HL-60 (cell line): ENCODE measurements around the gene CNNM4.
A peak's percentile ranks its signal among the peaks of the same experiment; 100 is the strongest.

ENCODE experiments used
- DNase-seq, 2 experiments: peaks; one replicate each; pipeline ENCODE4 v3.0.0-alpha.2; 2010 to 2020; ENCODE audit warnings: low read depth in 1 of 2, low spot score in 1 of 2
- H3K27ac ChIP-seq: fragments of 250-450 bp; sonication (Bioruptor Pico); replicated peaks from 2 replicates; pipeline ENCODE4 v1.5.1; 2020; ENCODE audit warnings: mild to moderate bottlenecking, moderate library complexity
- H3K27me3 ChIP-seq: fragments of 250-450 bp; sonication (Bioruptor Pico); 2 replicates; pipeline ENCODE4 v1.5.1; 2021; ENCODE audit warnings: mild to moderate bottlenecking, moderate library complexity; ENCODE audit not compliant: insufficient read depth, poor library complexity, severe bottlenecking
- H3K4me3 ChIP-seq: replicated peaks from 2 replicates; pipeline ENCODE4 v1.5.1; 2011; ENCODE audit warnings: mild to moderate bottlenecking, control low read depth, low read length; ENCODE audit not compliant: insufficient read depth
- GABPA ChIP-seq: IDR thresholded peaks from 2 replicates; pipeline ENCODE4 v1.6.1; 2012; ENCODE audit warnings: low read depth
- POLR2AphosphoS5 ChIP-seq: IDR thresholded peaks from 2 replicates; pipeline ENCODE4 v1.6.1; 2012; ENCODE audit warnings: low read depth
- SPI1 ChIP-seq: IDR thresholded peaks from 2 replicates; pipeline ENCODE4 v1.6.1; 2012; ENCODE audit warnings: low read depth, mild to moderate bottlenecking, borderline replicate concordance
- TF ChIP-seq, protein P1 (sequence below): IDR thresholded peaks from one replicate; pipeline ENCODE4 v1.5.1; 2011; ENCODE audit warnings: low read length, control low read depth, inconsistent platforms; ENCODE audit not compliant: insufficient read depth
- TF ChIP-seq, protein P2 (sequence below): IDR thresholded peaks from 2 replicates; pipeline ENCODE4 v1.6.1; 2012; ENCODE audit warnings: low read depth; ENCODE audit not compliant: insufficient replicate concordance

CNNM4 gene

DNA sequence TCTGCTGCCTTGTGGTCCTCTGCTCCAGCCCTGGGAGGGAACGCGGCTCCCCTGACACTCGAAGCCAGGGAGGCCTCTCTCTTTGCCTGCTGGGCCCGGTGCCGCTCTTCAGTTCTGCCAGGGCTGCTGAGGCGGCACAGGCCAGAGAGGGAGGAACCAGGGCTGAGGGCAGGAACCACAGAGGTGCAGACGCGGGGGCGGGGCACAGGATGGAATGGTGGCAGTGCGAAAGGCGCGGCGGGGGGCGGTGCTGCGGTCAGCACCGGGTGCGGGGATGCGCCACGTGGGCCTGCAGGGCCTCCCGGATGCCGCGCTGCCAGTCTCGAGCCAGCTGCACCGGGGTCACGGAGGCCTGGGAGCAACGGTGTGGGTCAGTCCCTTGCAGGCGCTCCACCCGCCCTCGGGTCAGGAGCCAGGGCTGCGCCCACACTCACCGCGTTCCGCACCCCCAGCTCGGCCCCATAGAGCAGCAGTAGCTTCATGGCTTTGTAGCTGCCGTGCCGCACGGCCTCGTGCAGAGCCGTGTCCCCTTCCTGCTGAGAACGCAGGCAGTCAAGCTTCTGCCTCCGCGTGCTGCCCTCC, 78.7 kb downstream of the CNNM4 start:
- peak; percentile 82 to 89 for DNase-seq
- Histone ChIP-seq H3K27me3 (no peaks in the 10 kb centered on the region), H3K4me3 (peak overlapping the region; percentile 19), H3K27ac (peak overlapping the region; percentile 38)
- TF ChIP-seq SPI1 (peak; percentile 12; the same call in 1 of the 2 replicates), POLR2AphosphoS5 (peak; percentile 60)
- TF ChIP-seq, protein P1, sequence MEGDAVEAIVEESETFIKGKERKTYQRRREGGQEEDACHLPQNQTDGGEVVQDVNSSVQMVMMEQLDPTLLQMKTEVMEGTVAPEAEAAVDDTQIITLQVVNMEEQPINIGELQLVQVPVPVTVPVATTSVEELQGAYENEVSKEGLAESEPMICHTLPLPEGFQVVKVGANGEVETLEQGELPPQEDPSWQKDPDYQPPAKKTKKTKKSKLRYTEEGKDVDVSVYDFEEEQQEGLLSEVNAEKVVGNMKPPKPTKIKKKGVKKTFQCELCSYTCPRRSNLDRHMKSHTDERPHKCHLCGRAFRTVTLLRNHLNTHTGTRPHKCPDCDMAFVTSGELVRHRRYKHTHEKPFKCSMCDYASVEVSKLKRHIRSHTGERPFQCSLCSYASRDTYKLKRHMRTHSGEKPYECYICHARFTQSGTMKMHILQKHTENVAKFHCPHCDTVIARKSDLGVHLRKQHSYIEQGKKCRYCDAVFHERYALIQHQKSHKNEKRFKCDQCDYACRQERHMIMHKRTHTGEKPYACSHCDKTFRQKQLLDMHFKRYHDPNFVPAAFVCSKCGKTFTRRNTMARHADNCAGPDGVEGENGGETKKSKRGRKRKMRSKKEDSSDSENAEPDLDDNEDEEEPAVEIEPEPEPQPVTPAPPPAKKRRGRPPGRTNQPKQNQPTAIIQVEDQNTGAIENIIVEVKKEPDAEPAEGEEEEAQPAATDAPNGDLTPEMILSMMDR: no peak

DNA sequence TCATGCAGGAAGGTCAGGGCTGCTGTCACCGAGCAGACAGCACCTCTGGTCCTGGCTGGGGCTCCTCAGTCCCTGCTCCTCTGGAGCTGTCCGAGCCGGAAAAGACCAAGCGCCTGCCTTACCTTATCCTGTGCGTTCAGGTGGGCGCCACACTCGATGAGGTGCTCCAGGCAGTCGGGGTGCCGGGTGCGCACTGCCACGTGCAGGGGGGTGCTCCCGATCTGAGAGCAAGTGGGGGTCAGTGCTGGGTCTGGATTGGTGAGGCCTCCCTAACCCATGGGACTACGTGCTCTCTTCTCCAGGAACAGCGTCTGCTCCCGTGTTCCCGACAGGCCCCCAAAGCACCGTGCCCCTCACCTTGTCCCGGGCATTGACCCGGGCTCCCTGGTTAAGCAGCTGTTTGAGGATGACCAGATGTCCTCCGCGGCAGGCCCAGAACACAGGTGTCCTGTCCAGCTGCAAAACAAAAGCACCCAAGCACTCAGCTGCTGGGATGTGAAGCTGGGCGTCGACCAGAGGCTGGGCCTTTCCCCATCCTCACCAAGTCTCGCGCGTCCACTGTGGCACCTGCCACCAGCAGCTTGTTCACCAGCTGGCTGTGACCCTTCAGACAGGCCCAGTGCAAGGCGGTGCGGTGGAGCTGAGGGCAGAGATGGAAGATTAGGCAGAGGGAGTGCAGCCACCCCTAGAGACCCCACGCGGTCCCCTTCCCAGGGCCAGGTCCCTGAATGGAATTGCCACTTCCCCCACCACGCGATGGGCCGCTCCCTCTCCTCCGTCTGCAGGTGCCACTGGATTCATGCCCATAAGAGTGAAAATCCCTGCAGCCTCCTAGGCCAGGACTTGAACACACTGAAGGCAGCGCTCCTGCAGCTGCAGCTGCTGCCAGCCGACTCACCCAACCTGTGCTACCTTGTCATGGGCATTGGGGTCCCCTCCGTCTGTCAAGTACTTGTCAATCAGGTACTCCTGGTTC, 79.5 kb downstream of the CNNM4 start:
- H3K27me3 ChIP-seq: no peaks in the 10 kb centered on the region
- peak overlapping the region; percentile 38 for H3K27ac ChIP-seq
- no peak for DNase-seq
- H3K4me3 ChIP-seq: no peak overlapping the region
- no peak for TF ChIP-seq SPI1
- TF ChIP-seq GABPA: no peak
- TF ChIP-seq, protein P1: no peak
- TF ChIP-seq, protein P2, sequence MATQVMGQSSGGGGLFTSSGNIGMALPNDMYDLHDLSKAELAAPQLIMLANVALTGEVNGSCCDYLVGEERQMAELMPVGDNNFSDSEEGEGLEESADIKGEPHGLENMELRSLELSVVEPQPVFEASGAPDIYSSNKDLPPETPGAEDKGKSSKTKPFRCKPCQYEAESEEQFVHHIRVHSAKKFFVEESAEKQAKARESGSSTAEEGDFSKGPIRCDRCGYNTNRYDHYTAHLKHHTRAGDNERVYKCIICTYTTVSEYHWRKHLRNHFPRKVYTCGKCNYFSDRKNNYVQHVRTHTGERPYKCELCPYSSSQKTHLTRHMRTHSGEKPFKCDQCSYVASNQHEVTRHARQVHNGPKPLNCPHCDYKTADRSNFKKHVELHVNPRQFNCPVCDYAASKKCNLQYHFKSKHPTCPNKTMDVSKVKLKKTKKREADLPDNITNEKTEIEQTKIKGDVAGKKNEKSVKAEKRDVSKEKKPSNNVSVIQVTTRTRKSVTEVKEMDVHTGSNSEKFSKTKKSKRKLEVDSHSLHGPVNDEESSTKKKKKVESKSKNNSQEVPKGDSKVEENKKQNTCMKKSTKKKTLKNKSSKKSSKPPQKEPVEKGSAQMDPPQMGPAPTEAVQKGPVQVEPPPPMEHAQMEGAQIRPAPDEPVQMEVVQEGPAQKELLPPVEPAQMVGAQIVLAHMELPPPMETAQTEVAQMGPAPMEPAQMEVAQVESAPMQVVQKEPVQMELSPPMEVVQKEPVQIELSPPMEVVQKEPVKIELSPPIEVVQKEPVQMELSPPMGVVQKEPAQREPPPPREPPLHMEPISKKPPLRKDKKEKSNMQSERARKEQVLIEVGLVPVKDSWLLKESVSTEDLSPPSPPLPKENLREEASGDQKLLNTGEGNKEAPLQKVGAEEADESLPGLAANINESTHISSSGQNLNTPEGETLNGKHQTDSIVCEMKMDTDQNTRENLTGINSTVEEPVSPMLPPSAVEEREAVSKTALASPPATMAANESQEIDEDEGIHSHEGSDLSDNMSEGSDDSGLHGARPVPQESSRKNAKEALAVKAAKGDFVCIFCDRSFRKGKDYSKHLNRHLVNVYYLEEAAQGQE: no peak
- TF ChIP-seq POLR2AphosphoS5: no peak

DNA sequence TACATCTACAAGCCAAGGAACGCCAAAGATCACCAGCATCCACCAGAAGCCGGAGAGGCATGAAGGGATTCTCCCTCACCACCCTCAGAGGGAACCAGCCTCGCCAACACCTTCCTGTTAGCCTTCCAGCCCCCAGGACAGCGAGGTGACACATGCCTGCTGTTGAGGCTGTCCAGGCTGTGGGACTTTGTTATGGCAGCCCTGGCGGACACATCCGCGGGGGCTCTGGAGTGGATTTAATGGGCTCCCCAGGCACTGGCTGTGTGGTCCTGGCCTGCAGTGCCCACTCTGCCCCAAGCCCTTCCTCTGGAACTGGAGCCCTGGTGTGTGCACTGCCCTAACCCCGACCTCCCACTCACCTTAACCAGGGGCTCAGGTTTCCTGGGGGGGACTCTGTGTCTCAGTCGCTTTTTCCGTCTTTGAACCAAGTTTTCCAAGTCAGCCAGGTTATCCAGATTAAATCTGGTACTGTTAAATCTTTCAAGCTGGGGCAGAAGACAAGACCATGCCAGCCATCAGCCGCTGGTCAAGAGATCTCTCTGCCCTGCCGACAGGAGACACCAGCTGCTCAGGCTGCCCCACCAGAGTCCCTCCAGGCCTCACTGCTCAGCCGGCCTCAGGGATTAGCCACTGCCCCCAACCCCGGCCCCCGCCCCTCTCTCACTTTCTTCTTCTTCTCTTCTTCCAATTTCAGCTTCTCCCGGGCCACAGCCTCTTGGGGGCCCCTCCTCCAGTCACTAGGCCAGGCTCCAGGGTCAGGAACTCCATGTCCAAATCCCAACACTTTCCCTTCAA, 81.2 kb downstream of the CNNM4 start:
- TF ChIP-seq, protein P1: no peak
- TF ChIP-seq SPI1 (no peak), POLR2AphosphoS5 (no peak), GABPA (no peak)
- TF ChIP-seq, protein P2: no peak
- Histone ChIP-seq H3K27ac (no peak overlapping the region), H3K27me3 (no peaks in the 10 kb centered on the region), H3K4me3 (no peak overlapping the region)
- no peak for DNase-seq
